ENCODE measurements around the gene MIOX. TPM values are rescaled to one million over a fixed set of nuclear protein-coding genes. Genes with fewer than 3 reads are reported as not detected.

The MIOX gene
- total RNA-seq, 4 donors from 2014 or later = not detected

DNA sequence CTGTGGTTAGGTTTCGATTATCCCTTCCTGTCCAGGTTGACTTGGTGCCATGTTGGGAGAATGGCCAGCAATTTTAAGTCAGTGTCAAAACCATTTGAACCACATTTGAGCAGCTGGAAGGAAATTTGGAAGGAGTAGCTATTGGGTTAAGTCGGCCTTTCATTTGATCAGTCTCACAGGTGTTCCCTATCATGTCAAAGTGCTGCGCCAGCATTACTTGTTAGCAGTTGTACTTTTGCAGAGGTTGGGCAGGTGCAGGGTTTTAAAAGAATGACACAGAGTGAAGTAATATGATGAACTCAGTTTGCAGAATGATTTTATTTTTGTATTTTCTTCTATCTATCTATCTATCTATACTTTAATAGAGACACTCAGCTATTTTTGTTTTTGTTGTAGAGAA lies 49.6 kb downstream of the MIOX start:
- WGBS, 2 donors (ENCODE audit: low coverage in 1 of 2) = 30 to 49% methylated on average over 2 to 3 of the region's 3 CpGs
- ATAC-seq = no peak
- H3K27ac ChIP-seq = no peak overlapping the region

DNA sequence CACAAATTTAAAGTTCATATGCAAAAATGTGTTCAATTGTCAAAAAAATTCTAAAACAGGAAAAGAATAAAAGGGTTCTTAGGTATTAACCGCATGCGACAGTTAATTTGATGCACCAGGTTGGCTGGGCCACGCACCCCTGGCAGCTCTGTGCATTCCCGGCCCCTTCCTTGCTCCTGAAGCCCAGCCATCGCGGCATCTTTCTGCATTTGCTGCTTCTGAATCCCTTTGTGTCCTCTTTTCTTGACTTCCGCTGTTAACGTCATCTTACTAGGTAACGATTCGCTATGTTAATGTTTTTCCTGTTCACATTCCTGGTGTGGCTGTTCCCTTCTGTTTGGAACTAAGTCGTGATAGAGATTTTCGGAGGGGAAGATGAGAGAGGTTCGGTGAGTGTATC lies 51.1 kb downstream of the MIOX start:
- Histone ChIP-seq H3K27ac (peak overlapping the region in 3 of 4 donors; percentile 68 to 85 (median 74)), H3K36me3 (no peaks in the 10 kb centered on the region), H3K4me1 (peaks cover 0 to 11% (median 0%) of the 10 kb centered on the region in 3 donors), H3K27me3 (peaks cover 71% of the 10 kb centered on the region), H3K4me3 (no peak overlapping the region), H3K9me3 (no peaks in the 10 kb centered on the region)
- no peak for ATAC-seq
- TF ChIP-seq EP300 (IDR thresholded peaks at IDR 0.05) (no peak), POLR2A (IDR thresholded peaks at IDR 0.05) (no peak), POLR2AphosphoS5 (IDR thresholded peaks at IDR 0.05) (no peak)
- TF ChIP-seq, protein P1, sequence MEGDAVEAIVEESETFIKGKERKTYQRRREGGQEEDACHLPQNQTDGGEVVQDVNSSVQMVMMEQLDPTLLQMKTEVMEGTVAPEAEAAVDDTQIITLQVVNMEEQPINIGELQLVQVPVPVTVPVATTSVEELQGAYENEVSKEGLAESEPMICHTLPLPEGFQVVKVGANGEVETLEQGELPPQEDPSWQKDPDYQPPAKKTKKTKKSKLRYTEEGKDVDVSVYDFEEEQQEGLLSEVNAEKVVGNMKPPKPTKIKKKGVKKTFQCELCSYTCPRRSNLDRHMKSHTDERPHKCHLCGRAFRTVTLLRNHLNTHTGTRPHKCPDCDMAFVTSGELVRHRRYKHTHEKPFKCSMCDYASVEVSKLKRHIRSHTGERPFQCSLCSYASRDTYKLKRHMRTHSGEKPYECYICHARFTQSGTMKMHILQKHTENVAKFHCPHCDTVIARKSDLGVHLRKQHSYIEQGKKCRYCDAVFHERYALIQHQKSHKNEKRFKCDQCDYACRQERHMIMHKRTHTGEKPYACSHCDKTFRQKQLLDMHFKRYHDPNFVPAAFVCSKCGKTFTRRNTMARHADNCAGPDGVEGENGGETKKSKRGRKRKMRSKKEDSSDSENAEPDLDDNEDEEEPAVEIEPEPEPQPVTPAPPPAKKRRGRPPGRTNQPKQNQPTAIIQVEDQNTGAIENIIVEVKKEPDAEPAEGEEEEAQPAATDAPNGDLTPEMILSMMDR (IDR thresholded peaks at IDR 0.05) = no peak
- 74 to 78% methylated on average over 6 to 13 of the region's 13 CpGs for WGBS, 2 donors (ENCODE audit: low coverage in 1 of 2)

More for the DNA sequence above, 49.6 kb downstream of the MIOX start:
- H3K4me3 ChIP-seq = no peak overlapping the region
- peaks cover 0 to 26% (median 12%) of the 10 kb centered on the region in 3 donors for H3K4me1 ChIP-seq
- peaks cover 86% of the 10 kb centered on the region for H3K27me3 ChIP-seq
- no peaks in the 10 kb centered on the region for H3K36me3 ChIP-seq
- TF ChIP-seq POLR2AphosphoS5 (IDR thresholded peaks at IDR 0.05) (no peak), EP300 (IDR thresholded peaks at IDR 0.05) (no peak)
- H3K9me3 ChIP-seq = no peaks in the 10 kb centered on the region

Other genes starting within 250 kb of the MIOX start
- gene TUBGCP6, start 241.8 kb upstream of the MIOX start, total RNA-seq = 10 to 100 TPM; 26.1 to 48.3 (median 37.4) TPM
- gene HDAC10, start 235.6 kb upstream of the MIOX start, total RNA-seq = 10 to 100 TPM in 3 of 4 donors, 1 to 10 TPM in 1; 9.4 to 24.7 (median 12.5) TPM
- gene MAPK12, start 225.2 kb upstream of the MIOX start, total RNA-seq = 10 to 100 TPM; 10.1 to 18.4 (median 14.0) TPM
- gene MAPK11, start 216.5 kb upstream of the MIOX start, total RNA-seq = 10 to 100 TPM in 2 of 4 donors, 1 to 10 TPM in 2; 6.8 to 11.5 (median 10.4) TPM
- gene PLXNB2, start 179.2 kb upstream of the MIOX start, total RNA-seq = 100 to 1,000 TPM in 2 of 4 donors, 10 to 100 TPM in 2; 93.2 to 207 (median 102) TPM
- 1 to 10 TPM; 2.0 to 4.8 (median 2.8) TPM for gene DENND6B, start 159.8 kb upstream of the MIOX start, total RNA-seq
- gene PPP6R2, start 143.5 kb upstream of the MIOX start, total RNA-seq = 10 to 100 TPM; 52.2 to 73.5 (median 64.2) TPM
- gene SBF1, start 11.8 kb upstream of the MIOX start, total RNA-seq = 100 to 1,000 TPM in 1 of 4 donors, 10 to 100 TPM in 3; 63.7 to 122 (median 64.4) TPM
- under 1 TPM in 1 of 4 donors, not detected in 3; 0.40 TPM for gene ADM2, start 5.3 kb upstream of the MIOX start, total RNA-seq
- 10 to 100 TPM; 35.5 to 58.4 (median 45.1) TPM for gene LMF2, start 20.8 kb downstream of the MIOX start, total RNA-seq
- 10 to 100 TPM; 34.8 to 45.0 (median 42.1) TPM for gene NCAPH2, start 21.4 kb downstream of the MIOX start, total RNA-seq
- gene SCO2, start 38.7 kb downstream of the MIOX start, total RNA-seq = 1 to 10 TPM in 2 of 4 donors, not detected in 2; 1.2 to 1.8 TPM
- gene TYMP, start 43.2 kb downstream of the MIOX start, total RNA-seq = 10 to 100 TPM; 18.5 to 55.1 (median 39.3) TPM
- gene KLHDC7B, start 59.0 kb downstream of the MIOX start, total RNA-seq = under 1 TPM in 3 of 4 donors, not detected in 1; 0.08 to 0.31 (median 0.27) TPM
- gene SYCE3, start 76.1 kb downstream of the MIOX start, total RNA-seq = not detected
- gene CPT1B, start 91.6 kb downstream of the MIOX start, total RNA-seq = 10 to 100 TPM in 1 of 4 donors, 1 to 10 TPM in 3; 3.1 to 13.4 (median 6.5) TPM
- gene CHKB, start 96.0 kb downstream of the MIOX start, total RNA-seq = 10 to 100 TPM; 16.6 to 39.8 (median 33.1) TPM
- gene MAPK8IP2, start 113.9 kb downstream of the MIOX start, total RNA-seq = 1 to 10 TPM in 3 of 4 donors, under 1 TPM in 1; 0.93 to 3.7 (median 2.3) TPM
- 10 to 100 TPM; 19.5 to 40.0 (median 21.0) TPM for gene ARSA, start 141.3 kb downstream of the MIOX start, total RNA-seq
- 10 to 100 TPM in 2 of 4 donors, 1 to 10 TPM in 2; 5.9 to 20.5 (median 13.0) TPM for gene SHANK3, start 186.0 kb downstream of the MIOX start, total RNA-seq